Osteocyte (in vitro differentiated cells): ENCODE measurements around the gene PIP4K2C. TPM values are rescaled to one million over a fixed set of nuclear protein-coding genes. Genes with fewer than 3 reads are reported as not detected.
"Not testable (repeated sequence)": the region's sequence is repeated elsewhere in the genome, so short reads cannot be mapped to it uniquely, and the experiment has no call there.

Experiments used
- DNase-seq: peaks from one replicate; pipeline ENCODE4 v3.0.0; 2021; ENCODE audit warnings: mixed read lengths; ENCODE audit not compliant: unreplicated experiment; ENCODE audit errors: extremely low spot score
- H3K27ac Mint-ChIP-seq: one replicate; pipeline ENCODE4 v1.8.0; 2021; ENCODE audit warnings: mild to moderate bottlenecking, mixed read lengths; ENCODE audit not compliant: unreplicated experiment
- H3K27me3 Mint-ChIP-seq: one replicate; pipeline ENCODE4 v1.8.0; 2021; ENCODE audit warnings: mixed read lengths; ENCODE audit not compliant: unreplicated experiment
- H3K36me3 Mint-ChIP-seq: one replicate; pipeline ENCODE4 v1.8.0; 2021; ENCODE audit warnings: mixed read lengths; ENCODE audit not compliant: unreplicated experiment
- H3K4me1 Mint-ChIP-seq: one replicate; pipeline ENCODE4 v1.8.0; 2021; ENCODE audit warnings: mixed read lengths; ENCODE audit not compliant: unreplicated experiment
- H3K4me3 Mint-ChIP-seq: one replicate; pipeline ENCODE4 v1.8.0; 2021; ENCODE audit warnings: mild to moderate bottlenecking, moderate library complexity, mixed read lengths; ENCODE audit not compliant: unreplicated experiment
- H3K9me3 Mint-ChIP-seq: one replicate; pipeline ENCODE4 v1.8.0; 2021; ENCODE audit warnings: mixed read lengths; ENCODE audit not compliant: unreplicated experiment
- CTCF ChIP-seq: fragments of 200-600 bp; sonication (generic); IDR thresholded peaks from 2 replicates; pipeline ENCODE4 v1.5.0; 2021; ENCODE audit warnings: antibody characterized with exemption, mild to moderate bottlenecking, moderate library complexity
- total RNA-seq: library from RNA; stranded (reverse); gene quantifications from 2 replicates; pipeline ENCODE4 v1.2.1, GENCODE V29; 2021

The PIP4K2C gene
- total RNA-seq, 1 donor from 2014 or later: 30.4 TPM

- H3K4me1 Mint-ChIP-seq: no peaks in the 10 kb centered on the region
- DNase-seq: no peak
Measured at GRCh38 chr12:57558864-57559263, 32.1 kb upstream of the PIP4K2C start.

GRCh38 chr12:57560516-57560915 is 30.5 kb upstream of the PIP4K2C start:
- Mint-ChIP-seq H3K4me1 (no peaks in the 10 kb centered on the region), H3K36me3 (no peaks in the 10 kb centered on the region), H3K27ac (no peak overlapping the region), H3K9me3 (no peaks in the 10 kb centered on the region), H3K27me3 (peaks cover 45% of the 10 kb centered on the region), H3K4me3 (no peak overlapping the region)
- DNase-seq: no peak
- TF ChIP-seq CTCF: no peak

More at GRCh38 chr12:57558864-57559263, 32.1 kb upstream of the PIP4K2C start:
- Mint-ChIP-seq H3K27me3 (peaks cover 48% of the 10 kb centered on the region), H3K36me3 (peaks cover 2% of the 10 kb centered on the region), H3K27ac (no peak overlapping the region), H3K9me3 (no peaks in the 10 kb centered on the region), H3K4me3 (no peak overlapping the region)
- no peak for TF ChIP-seq CTCF

GRCh38 chr12:57561117-57561516 is 29.9 kb upstream of the PIP4K2C start:
- H3K27me3 Mint-ChIP-seq: peaks cover 45% of the 10 kb centered on the region
- not testable (repeated sequence) for DNase-seq, H3K36me3 Mint-ChIP-seq, H3K4me1 Mint-ChIP-seq, H3K9me3 Mint-ChIP-seq, H3K27ac Mint-ChIP-seq, H3K4me3 Mint-ChIP-seq

GRCh38 chr12:57563358-57563757 is 27.6 kb upstream of the PIP4K2C start:
- peaks cover 37% of the 10 kb centered on the region for H3K27me3 Mint-ChIP-seq
- no peaks in the 10 kb centered on the region for H3K4me1 Mint-ChIP-seq
- H3K4me3 Mint-ChIP-seq: no peak overlapping the region
- H3K27ac Mint-ChIP-seq: no peak overlapping the region
- no peak for TF ChIP-seq CTCF
- H3K9me3 Mint-ChIP-seq: no peaks in the 10 kb centered on the region
- DNase-seq: no peak
- H3K36me3 Mint-ChIP-seq: no peaks in the 10 kb centered on the region

GRCh38 chr12:57564178-57564740 is 26.7 kb upstream of the PIP4K2C start:
- Mint-ChIP-seq H3K27ac (no peak overlapping the region), H3K4me3 (no peak overlapping the region), H3K27me3 (peaks cover 37% of the 10 kb centered on the region), H3K36me3 (no peaks in the 10 kb centered on the region), H3K4me1 (no peaks in the 10 kb centered on the region), H3K9me3 (no peaks in the 10 kb centered on the region)
- TF ChIP-seq CTCF: no peak
- no peak for DNase-seq

GRCh38 chr12:57568838-57569237 is 22.2 kb upstream of the PIP4K2C start:
- Mint-ChIP-seq H3K4me3 (no peak overlapping the region), H3K4me1 (no peaks in the 10 kb centered on the region), H3K27ac (no peak overlapping the region), H3K27me3 (peaks cover 12% of the 10 kb centered on the region), H3K36me3 (no peaks in the 10 kb centered on the region), H3K9me3 (no peaks in the 10 kb centered on the region)
- no peak for DNase-seq
- no peak for TF ChIP-seq CTCF
